OCI-LY1 (cell line): ENCODE data around the gene KRTAP1-5.
"Not testable (repeated sequence)": the region's sequence is repeated elsewhere in the genome, so short reads cannot be mapped to it uniquely, and the experiment has no call there.

ENCODE experiments used
- H2AFZ ChIP-seq: fragments of 200-600 bp; sonication (generic), shearing (Covaris generic); 2 replicates; pipeline ENCODE4 v1.6.0; 2014; ENCODE audit warnings: antibody characterized with exemption, mild to moderate bottlenecking, low read length
- H3F3A ChIP-seq: fragments of 200-600 bp; sonication (generic), shearing (Covaris generic); 2 replicates; pipeline ENCODE4 v1.6.0; 2014; ENCODE audit warnings: mild to moderate bottlenecking, antibody characterized with exemption, low read length, moderate library complexity; ENCODE audit not compliant: insufficient read depth
- H3K27ac ChIP-seq: fragments of 200-600 bp; sonication (generic); 2 replicates; pipeline ENCODE4 v1.5.1; 2014; ENCODE audit warnings: low read length, mixed run types, mild to moderate bottlenecking, low read depth; ENCODE audit not compliant: poor library complexity, severe bottlenecking
- H3K27me3 ChIP-seq: fragments of 200-600 bp; sonication (generic); 2 replicates; pipeline ENCODE4 v1.6.0; 2014; ENCODE audit warnings: antibody characterized with exemption, mild to moderate bottlenecking, low read length, moderate library complexity; ENCODE audit not compliant: insufficient read depth
- H3K36me3 ChIP-seq: fragments of 200-600 bp; sonication (generic); 2 replicates; pipeline ENCODE4 v1.6.1; 2014; ENCODE audit warnings: mild to moderate bottlenecking, antibody characterized with exemption, low read length, moderate library complexity, mixed read lengths; ENCODE audit not compliant: insufficient read depth
- H3K4me1 ChIP-seq: fragments of 200-600 bp; sonication (generic); 2 replicates; pipeline ENCODE4 v1.5.1; 2014; ENCODE audit warnings: mild to moderate bottlenecking, low read length, moderate library complexity; ENCODE audit not compliant: insufficient read depth, severe bottlenecking
- H3K4me2 ChIP-seq: fragments of 200-600 bp; sonication (generic), shearing (Covaris generic); 2 replicates; pipeline ENCODE4 v1.6.1; 2014; ENCODE audit warnings: low read length
- H3K4me3 ChIP-seq: fragments of 200-600 bp; sonication (generic); 2 replicates; pipeline ENCODE4 v1.5.1; 2014; ENCODE audit warnings: low read length, low read depth, mild to moderate bottlenecking, mixed read lengths; ENCODE audit not compliant: poor library complexity, severe bottlenecking
- H3K79me2 ChIP-seq: fragments of 200-600 bp; shearing (Covaris generic); 2 replicates; pipeline ENCODE4 v1.6.1; 2016; ENCODE audit warnings: mixed run types, low read length, mixed read lengths; ENCODE audit not compliant: insufficient read depth
- H3K9ac ChIP-seq: fragments of 200-600 bp; sonication (generic), shearing (Covaris generic); 2 replicates; pipeline ENCODE4 v1.6.1; 2014; ENCODE audit warnings: mild to moderate bottlenecking, low read length, mixed read lengths
- H3K9me2 ChIP-seq: fragments of 200-600 bp; sonication (generic), shearing (Covaris generic); 2 replicates; pipeline ENCODE4 v1.6.1; 2014; ENCODE audit warnings: low read depth, mild to moderate bottlenecking, low read length, mixed read lengths
- H3K9me3 ChIP-seq: fragments of 200-600 bp; shearing (Covaris generic); 2 replicates; pipeline ENCODE4 v1.6.1; 2014; ENCODE audit warnings: low read length, mixed read lengths
- H4K20me1 ChIP-seq: fragments of 200-600 bp; sonication (generic), shearing (Covaris generic); 2 replicates; pipeline ENCODE4 v1.6.0; 2016; ENCODE audit warnings: mild to moderate bottlenecking, low read length; ENCODE audit not compliant: insufficient read depth
- CTCF ChIP-seq: fragments of 200-600 bp; sonication (generic), shearing (Covaris generic); IDR thresholded peaks from 2 replicates; pipeline ENCODE4 v1.5.1; 2017; ENCODE audit warnings: mild to moderate bottlenecking, antibody characterized with exemption, low read length, moderate library complexity, mixed read lengths
- EZH2 ChIP-seq: fragments of 200-600 bp; sonication (generic), shearing (Covaris generic); IDR thresholded peaks from 2 replicates; pipeline ENCODE4 v1.8.0; 2017; ENCODE audit warnings: borderline replicate concordance, mixed run types, mild to moderate bottlenecking, antibody characterized with exemption, low read length, moderate library complexity, mixed read lengths

The KRTAP1-5 gene

GRCh38 chr17:41058741-41059140 is 31.7 kb upstream of the KRTAP1-5 start:
- Histone ChIP-seq H3K4me2 (no peak overlapping the region), H2AFZ (no peak overlapping the region), H4K20me1 (no peaks in the 10 kb centered on the region), H3K79me2 (no peaks in the 10 kb centered on the region), H3K9ac (no peak overlapping the region), H3K27me3 (0 out of 2 replicates have a peak, but pooled peaks cover 3% of the 10 kb centered on the region), H3K36me3 (no peaks in the 10 kb centered on the region), H3K4me3 (no peak overlapping the region), H3K4me1 (no peaks in the 10 kb centered on the region), H3K9me2 (no peaks in the 10 kb centered on the region), H3K27ac (no peak overlapping the region), H3F3A (no peaks in the 10 kb centered on the region), H3K9me3 (no peaks in the 10 kb centered on the region)
- TF ChIP-seq EZH2 (no peak), CTCF (no peak)

GRCh38 chr17:41057547-41057946 is 30.5 kb upstream of the KRTAP1-5 start:
- Histone ChIP-seq H3K4me1 (no peaks in the 10 kb centered on the region), H3K9me3 (0 out of 2 replicates have a peak, but pooled peaks cover 2% of the 10 kb centered on the region), H3K4me2 (no peak overlapping the region), H3K79me2 (no peaks in the 10 kb centered on the region), H2AFZ (no peak overlapping the region), H3K36me3 (no peaks in the 10 kb centered on the region), H4K20me1 (no peaks in the 10 kb centered on the region), H3K9ac (no peak overlapping the region), H3F3A (no peaks in the 10 kb centered on the region), H3K27ac (no peak overlapping the region), H3K4me3 (no peak overlapping the region), H3K27me3 (0 out of 2 replicates have a peak, but pooled peaks cover 3% of the 10 kb centered on the region), H3K9me2 (no peaks in the 10 kb centered on the region)
- TF ChIP-seq CTCF (no peak), EZH2 (no peak)

- not testable (repeated sequence) for H3K4me3 ChIP-seq, H3K36me3 ChIP-seq, H3K9me2 ChIP-seq, H3F3A ChIP-seq, H3K4me1 ChIP-seq, H2AFZ ChIP-seq, H3K4me2 ChIP-seq, H4K20me1 ChIP-seq, H3K79me2 ChIP-seq, H3K9me3 ChIP-seq, H3K27me3 ChIP-seq, H3K27ac ChIP-seq, H3K9ac ChIP-seq
These were observed 28.1 kb upstream of the KRTAP1-5 start, which contains the start of gene KRTAP2-2 for GRCh38 chr17:41055130-41055529. Gene KRTAP2-2, minus strand, starts transcription at chr17:41055230. Its CDS starts 19 bp downstream, at chr17:41055211.

GRCh38 chr17:41054556-41054955 is 27.5 kb upstream of the KRTAP1-5 start:
- not testable (repeated sequence) for H3K4me1 ChIP-seq, H3K4me3 ChIP-seq, H3F3A ChIP-seq, H3K79me2 ChIP-seq, H3K27me3 ChIP-seq, H3K9me2 ChIP-seq, H3K9me3 ChIP-seq, H3K4me2 ChIP-seq, H3K27ac ChIP-seq, H3K9ac ChIP-seq, H3K36me3 ChIP-seq, H2AFZ ChIP-seq, H4K20me1 ChIP-seq
